HL-60 (cell line): ENCODE data around the gene ARHGAP30.
"Not testable (repeated sequence)": the region's sequence is repeated elsewhere in the genome, so short reads cannot be mapped to it uniquely, and the experiment has no call there.

Source experiments
- DNase-seq, 2 experiments: peaks; one replicate each; pipeline ENCODE4 v3.0.0-alpha.2; 2010 to 2020; ENCODE audit warnings: low read depth in 1 of 2, low spot score in 1 of 2
- H3K27ac ChIP-seq: fragments of 250-450 bp; sonication (Bioruptor Pico); replicated peaks from 2 replicates; pipeline ENCODE4 v1.5.1; 2020; ENCODE audit warnings: mild to moderate bottlenecking, moderate library complexity
- H3K27me3 ChIP-seq: fragments of 250-450 bp; sonication (Bioruptor Pico); 2 replicates; pipeline ENCODE4 v1.5.1; 2021; ENCODE audit warnings: mild to moderate bottlenecking, moderate library complexity; ENCODE audit not compliant: insufficient read depth, poor library complexity, severe bottlenecking
- H3K4me3 ChIP-seq: replicated peaks from 2 replicates; pipeline ENCODE4 v1.5.1; 2011; ENCODE audit warnings: mild to moderate bottlenecking, control low read depth, low read length; ENCODE audit not compliant: insufficient read depth
- GABPA ChIP-seq: IDR thresholded peaks from 2 replicates; pipeline ENCODE4 v1.6.1; 2012; ENCODE audit warnings: low read depth
- POLR2AphosphoS5 ChIP-seq: IDR thresholded peaks from 2 replicates; pipeline ENCODE4 v1.6.1; 2012; ENCODE audit warnings: low read depth
- SPI1 ChIP-seq: IDR thresholded peaks from 2 replicates; pipeline ENCODE4 v1.6.1; 2012; ENCODE audit warnings: low read depth, mild to moderate bottlenecking, borderline replicate concordance
- long read RNA-seq: library from polyadenylated mRNA; unstranded; transcript quantifications from one replicate; pipeline ENCODE4 v2.0.0, GENCODE V29; 2020
- TF ChIP-seq, protein P1 (sequence below): IDR thresholded peaks from 2 replicates; pipeline ENCODE4 v1.6.1; 2012; ENCODE audit warnings: low read depth; ENCODE audit not compliant: insufficient replicate concordance
- TF ChIP-seq, protein P2 (sequence below): IDR thresholded peaks from one replicate; pipeline ENCODE4 v1.5.1; 2011; ENCODE audit warnings: low read length, control low read depth, inconsistent platforms; ENCODE audit not compliant: insufficient read depth

The ARHGAP30 gene, protein sequence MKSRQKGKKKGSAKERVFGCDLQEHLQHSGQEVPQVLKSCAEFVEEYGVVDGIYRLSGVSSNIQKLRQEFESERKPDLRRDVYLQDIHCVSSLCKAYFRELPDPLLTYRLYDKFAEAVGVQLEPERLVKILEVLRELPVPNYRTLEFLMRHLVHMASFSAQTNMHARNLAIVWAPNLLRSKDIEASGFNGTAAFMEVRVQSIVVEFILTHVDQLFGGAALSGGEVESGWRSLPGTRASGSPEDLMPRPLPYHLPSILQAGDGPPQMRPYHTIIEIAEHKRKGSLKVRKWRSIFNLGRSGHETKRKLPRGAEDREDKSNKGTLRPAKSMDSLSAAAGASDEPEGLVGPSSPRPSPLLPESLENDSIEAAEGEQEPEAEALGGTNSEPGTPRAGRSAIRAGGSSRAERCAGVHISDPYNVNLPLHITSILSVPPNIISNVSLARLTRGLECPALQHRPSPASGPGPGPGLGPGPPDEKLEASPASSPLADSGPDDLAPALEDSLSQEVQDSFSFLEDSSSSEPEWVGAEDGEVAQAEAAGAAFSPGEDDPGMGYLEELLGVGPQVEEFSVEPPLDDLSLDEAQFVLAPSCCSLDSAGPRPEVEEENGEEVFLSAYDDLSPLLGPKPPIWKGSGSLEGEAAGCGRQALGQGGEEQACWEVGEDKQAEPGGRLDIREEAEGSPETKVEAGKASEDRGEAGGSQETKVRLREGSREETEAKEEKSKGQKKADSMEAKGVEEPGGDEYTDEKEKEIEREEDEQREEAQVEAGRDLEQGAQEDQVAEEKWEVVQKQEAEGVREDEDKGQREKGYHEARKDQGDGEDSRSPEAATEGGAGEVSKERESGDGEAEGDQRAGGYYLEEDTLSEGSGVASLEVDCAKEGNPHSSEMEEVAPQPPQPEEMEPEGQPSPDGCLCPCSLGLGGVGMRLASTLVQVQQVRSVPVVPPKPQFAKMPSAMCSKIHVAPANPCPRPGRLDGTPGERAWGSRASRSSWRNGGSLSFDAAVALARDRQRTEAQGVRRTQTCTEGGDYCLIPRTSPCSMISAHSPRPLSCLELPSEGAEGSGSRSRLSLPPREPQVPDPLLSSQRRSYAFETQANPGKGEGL
- long read RNA-seq, full-length matches to known transcripts: 40 of 64 reads
- long read RNA-seq, partial matches to known transcripts: 2 of 64 reads
- long read RNA-seq, other reads (novel, unspliced or antisense): 22 of 64 reads

DNA sequence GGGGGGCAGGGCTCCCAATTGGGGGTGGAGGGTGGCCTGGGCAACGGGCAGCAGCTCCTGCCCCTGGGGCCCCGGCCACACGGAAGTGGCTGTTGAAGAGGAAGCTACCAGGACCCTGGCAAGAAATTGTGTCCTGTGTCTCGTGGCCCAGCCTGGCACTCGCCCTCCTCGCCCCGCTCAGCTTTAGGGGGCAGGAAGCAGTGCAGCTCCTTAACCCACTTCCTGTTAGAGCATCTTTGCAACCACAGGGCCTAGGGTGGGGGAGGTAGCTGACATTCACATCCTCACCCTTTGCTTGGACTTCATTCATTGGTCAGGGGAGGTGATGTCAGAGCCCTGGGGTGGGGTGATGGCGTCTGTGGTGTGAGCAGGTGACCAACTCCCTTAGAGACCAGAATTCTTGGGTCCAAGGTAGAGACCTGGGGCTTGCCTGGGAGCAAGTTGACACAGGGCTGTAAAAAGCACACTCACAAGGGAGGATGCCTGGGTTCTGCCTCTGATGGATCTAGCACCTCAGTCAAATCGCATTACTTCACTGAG lies at the start of gene ARHGAP30:
TSS of gene ARHGAP30 (minus strand) at position 161 of the 540 bp plus-strand sequence. CDS start 267 bp downstream, outside the sequence.
- no peaks in the 10 kb centered on the region for H3K27me3 ChIP-seq
- H3K27ac ChIP-seq: peak within 1 kb of the TSS; percentile 95
- TF ChIP-seq, protein P1, sequence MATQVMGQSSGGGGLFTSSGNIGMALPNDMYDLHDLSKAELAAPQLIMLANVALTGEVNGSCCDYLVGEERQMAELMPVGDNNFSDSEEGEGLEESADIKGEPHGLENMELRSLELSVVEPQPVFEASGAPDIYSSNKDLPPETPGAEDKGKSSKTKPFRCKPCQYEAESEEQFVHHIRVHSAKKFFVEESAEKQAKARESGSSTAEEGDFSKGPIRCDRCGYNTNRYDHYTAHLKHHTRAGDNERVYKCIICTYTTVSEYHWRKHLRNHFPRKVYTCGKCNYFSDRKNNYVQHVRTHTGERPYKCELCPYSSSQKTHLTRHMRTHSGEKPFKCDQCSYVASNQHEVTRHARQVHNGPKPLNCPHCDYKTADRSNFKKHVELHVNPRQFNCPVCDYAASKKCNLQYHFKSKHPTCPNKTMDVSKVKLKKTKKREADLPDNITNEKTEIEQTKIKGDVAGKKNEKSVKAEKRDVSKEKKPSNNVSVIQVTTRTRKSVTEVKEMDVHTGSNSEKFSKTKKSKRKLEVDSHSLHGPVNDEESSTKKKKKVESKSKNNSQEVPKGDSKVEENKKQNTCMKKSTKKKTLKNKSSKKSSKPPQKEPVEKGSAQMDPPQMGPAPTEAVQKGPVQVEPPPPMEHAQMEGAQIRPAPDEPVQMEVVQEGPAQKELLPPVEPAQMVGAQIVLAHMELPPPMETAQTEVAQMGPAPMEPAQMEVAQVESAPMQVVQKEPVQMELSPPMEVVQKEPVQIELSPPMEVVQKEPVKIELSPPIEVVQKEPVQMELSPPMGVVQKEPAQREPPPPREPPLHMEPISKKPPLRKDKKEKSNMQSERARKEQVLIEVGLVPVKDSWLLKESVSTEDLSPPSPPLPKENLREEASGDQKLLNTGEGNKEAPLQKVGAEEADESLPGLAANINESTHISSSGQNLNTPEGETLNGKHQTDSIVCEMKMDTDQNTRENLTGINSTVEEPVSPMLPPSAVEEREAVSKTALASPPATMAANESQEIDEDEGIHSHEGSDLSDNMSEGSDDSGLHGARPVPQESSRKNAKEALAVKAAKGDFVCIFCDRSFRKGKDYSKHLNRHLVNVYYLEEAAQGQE: peak; percentile 16
- TF ChIP-seq SPI1 (peak; percentile 84), POLR2AphosphoS5 (peak; percentile 92), GABPA (peak; percentile 95)
- TF ChIP-seq, protein P2, sequence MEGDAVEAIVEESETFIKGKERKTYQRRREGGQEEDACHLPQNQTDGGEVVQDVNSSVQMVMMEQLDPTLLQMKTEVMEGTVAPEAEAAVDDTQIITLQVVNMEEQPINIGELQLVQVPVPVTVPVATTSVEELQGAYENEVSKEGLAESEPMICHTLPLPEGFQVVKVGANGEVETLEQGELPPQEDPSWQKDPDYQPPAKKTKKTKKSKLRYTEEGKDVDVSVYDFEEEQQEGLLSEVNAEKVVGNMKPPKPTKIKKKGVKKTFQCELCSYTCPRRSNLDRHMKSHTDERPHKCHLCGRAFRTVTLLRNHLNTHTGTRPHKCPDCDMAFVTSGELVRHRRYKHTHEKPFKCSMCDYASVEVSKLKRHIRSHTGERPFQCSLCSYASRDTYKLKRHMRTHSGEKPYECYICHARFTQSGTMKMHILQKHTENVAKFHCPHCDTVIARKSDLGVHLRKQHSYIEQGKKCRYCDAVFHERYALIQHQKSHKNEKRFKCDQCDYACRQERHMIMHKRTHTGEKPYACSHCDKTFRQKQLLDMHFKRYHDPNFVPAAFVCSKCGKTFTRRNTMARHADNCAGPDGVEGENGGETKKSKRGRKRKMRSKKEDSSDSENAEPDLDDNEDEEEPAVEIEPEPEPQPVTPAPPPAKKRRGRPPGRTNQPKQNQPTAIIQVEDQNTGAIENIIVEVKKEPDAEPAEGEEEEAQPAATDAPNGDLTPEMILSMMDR: no peak
- DNase-seq: peak; percentile 98 to 99
- H3K4me3 ChIP-seq: peak within 1 kb of the TSS; percentile 58

DNA sequence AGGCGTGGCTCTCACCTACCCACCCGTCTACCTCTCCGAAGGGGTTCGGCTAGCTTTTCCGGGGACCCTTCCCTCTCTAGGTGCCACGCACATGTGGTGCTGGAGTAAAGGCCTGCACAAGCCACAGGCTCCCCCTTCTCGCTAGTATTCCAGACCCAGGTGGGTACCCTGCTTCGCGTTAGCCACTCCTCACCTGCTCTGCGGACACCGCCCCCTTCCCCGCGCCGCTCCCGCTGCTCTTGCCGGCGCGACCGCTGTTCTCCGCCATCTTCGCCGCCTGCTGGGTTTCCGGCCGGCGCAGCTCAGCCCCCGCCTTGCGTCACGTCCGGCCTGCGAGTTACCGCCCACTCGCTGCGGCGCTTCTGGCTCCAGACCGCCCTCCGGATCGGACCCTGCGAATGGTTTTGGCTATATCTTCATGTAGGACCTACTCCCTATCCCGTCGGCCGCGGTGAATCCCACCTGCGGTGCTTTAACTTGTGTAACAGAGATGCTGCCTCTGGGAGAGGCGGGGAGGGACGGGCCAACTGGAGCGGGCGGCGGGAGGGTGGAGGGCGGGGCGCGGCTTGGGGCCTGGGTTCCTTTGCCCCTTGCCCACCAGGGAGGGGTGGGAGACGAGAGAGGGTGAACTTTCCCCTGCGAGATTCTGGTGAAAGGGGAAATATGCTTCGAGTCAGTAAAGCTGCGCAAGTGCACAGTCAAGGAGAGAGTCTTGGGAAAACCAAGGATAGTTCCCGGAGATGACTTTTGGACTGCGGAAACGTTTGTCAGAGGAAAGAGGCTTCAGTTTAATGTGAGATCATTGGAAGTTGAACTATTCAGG lies 48.3 kb upstream of the ARHGAP30 start, which contains the start of the genes NIT1 and PFDN2:
TSS of gene NIT1 (plus strand) at position 347 of the 823 bp plus-strand sequence. CDS start at position 419, 72 bp downstream.
TSS of gene PFDN2 (minus strand) at position 279 of the 823 bp plus-strand sequence. CDS start at position 268, 11 bp downstream.
- TF ChIP-seq, protein P1: peak; percentile 67
- TF ChIP-seq GABPA (peak; percentile 84), SPI1 (no peak), POLR2AphosphoS5 (peak; percentile 91)
- TF ChIP-seq, protein P2: no peak
- peak within 1 kb of the TSS; percentile 84 for H3K27ac ChIP-seq
- H3K4me3 ChIP-seq: peak within 1 kb of the TSS; percentile 98
- H3K27me3 ChIP-seq: no peaks in the 10 kb centered on the region
- DNase-seq: peak; percentile 83 to 85

DNA sequence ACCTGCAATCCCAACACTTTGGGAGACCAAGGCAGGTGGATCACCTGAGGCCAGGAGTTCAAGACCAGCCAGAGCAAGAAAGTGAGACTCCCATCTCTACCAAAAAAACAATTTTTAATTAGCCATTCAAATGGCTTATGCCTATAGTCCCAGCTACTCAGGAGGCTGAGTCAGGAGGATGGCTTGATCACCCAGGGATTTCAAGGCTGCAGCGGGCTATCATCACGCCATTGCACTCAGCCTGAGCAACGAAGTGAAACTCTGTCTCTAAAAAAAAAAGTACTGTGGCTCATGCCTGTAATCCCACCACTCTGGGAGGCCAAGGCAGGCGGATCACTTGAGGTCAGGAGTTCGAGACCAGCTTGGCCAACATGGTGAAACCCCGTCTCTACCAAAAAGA lies 46.3 kb upstream of the ARHGAP30 start:
- not testable (repeated sequence) for H3K4me3 ChIP-seq, DNase-seq
- peak overlapping the region; percentile 84; the same call in 1 of the 2 replicates for H3K27ac ChIP-seq

More for the DNA sequence above, 46.3 kb upstream of the ARHGAP30 start:
- H3K27me3 ChIP-seq: not testable (repeated sequence)
